OCI-LY1 (cell line): Measurements from ENCODE around the gene TM9SF4.

Experiments used
- CTCF ChIP-seq: fragments of 200-600 bp; sonication (generic), shearing (Covaris generic); IDR thresholded peaks from 2 replicates; pipeline ENCODE4 v1.5.1; 2017; ENCODE audit warnings: mild to moderate bottlenecking, antibody characterized with exemption, low read length, moderate library complexity, mixed read lengths
- EZH2 ChIP-seq: fragments of 200-600 bp; sonication (generic), shearing (Covaris generic); IDR thresholded peaks from 2 replicates; pipeline ENCODE4 v1.8.0; 2017; ENCODE audit warnings: borderline replicate concordance, mixed run types, mild to moderate bottlenecking, antibody characterized with exemption, low read length, moderate library complexity, mixed read lengths

DNA sequence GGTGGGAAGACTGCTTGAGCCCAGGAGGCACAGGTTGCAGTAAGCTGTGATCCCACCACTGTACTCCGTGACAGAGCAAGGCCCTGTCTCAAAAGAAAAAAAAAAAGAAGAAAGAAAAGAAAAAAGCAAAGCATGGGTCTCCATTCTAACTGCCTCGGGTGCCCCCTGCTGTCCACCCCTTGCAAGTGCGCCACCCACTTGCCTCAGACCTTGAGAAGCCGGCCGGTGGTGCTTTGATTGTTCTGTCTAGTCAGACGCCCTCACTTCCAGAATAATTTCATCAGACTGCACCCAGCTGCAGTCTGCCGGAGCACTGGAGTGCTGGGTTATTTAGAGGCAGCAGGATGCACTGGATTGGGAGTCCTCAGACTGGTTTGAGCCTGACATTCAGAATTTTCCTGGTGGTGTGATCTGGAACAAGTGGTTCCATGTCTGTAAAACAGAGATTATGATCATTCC is 17.6 kb upstream of the TM9SF4 start:
- TF ChIP-seq EZH2 (no peak), CTCF (peak; percentile 96)
